Stimulated activated CD8-positive, alpha-beta memory T cell treated with anti-CD3 and anti-CD28 coated beads, Interleukin-12 subunit alpha, Interleukin-12 subunit beta, amount 100 ng/mL, for 24 hours (primary cell): ENCODE data around the gene HSF5.
"Not testable (repeated sequence)": the region's sequence is repeated elsewhere in the genome, so short reads cannot be mapped to it uniquely, and the experiment has no call there.

Experiments
- DNase-seq: peaks from one replicate; pipeline ENCODE4 v3.0.0-alpha.2; 2020; ENCODE audit errors: extremely low read depth

The HSF5 gene

GRCh38 chr17:58481798-58482197, 6.4 kb downstream of the HSF5 start:
- DNase-seq: not testable (repeated sequence)

- DNase-seq: no peak
These were observed 8.1 kb downstream of the HSF5 start for GRCh38 chr17:58480090-58480489.

- DNase-seq: no peak
These were observed 11.4 kb downstream of the HSF5 start for GRCh38 chr17:58476812-58477211.

- DNase-seq: no peak
These were observed 12.2 kb downstream of the HSF5 start for GRCh38 chr17:58475985-58476384.

- DNase-seq: no peak
These were observed 17.9 kb downstream of the HSF5 start for GRCh38 chr17:58470356-58470755.

GRCh38 chr17:58468944-58469343, 19.3 kb downstream of the HSF5 start:
- no peak for DNase-seq

- DNase-seq: no peak
These were observed 32.7 kb downstream of the HSF5 start for GRCh38 chr17:58455491-58455890.

- DNase-seq: no peak
These were observed 35.5 kb downstream of the HSF5 start for GRCh38 chr17:58452738-58453137.

GRCh38 chr17:58447039-58447975, 40.9 kb downstream of the HSF5 start:
- DNase-seq: peak; percentile 24

GRCh38 chr17:58446086-58446485, 42.1 kb downstream of the HSF5 start:
- no peak for DNase-seq

GRCh38 chr17:58436805-58437239, 51.4 kb downstream of the HSF5 start:
- DNase-seq: no peak

GRCh38 chr17:58436245-58436644, 52.0 kb downstream of the HSF5 start:
- no peak for DNase-seq

GRCh38 chr17:58432806-58433573, 55.2 kb downstream of the HSF5 start:
- no peak for DNase-seq

- no peak for DNase-seq
These were observed 60.4 kb downstream of the HSF5 start for GRCh38 chr17:58427807-58428206.

GRCh38 chr17:58421711-58422110, 66.5 kb downstream of the HSF5 start:
- no peak for DNase-seq

- no peak for DNase-seq
These were observed 67.4 kb downstream of the HSF5 start for GRCh38 chr17:58420827-58421226.

GRCh38 chr17:58417300-58418092, 70.7 kb downstream of the HSF5 start, which contains the start of gene RNF43:
Gene RNF43 (minus strand): TSS chr17:58417534. CDS start chr17:58415577, 1,957 bp downstream.
- DNase-seq: peak; percentile 66

- DNase-seq: no peak
These were observed 71.3 kb downstream of the HSF5 start for GRCh38 chr17:58416937-58417299.

- no peak for DNase-seq
These were observed 71.8 kb downstream of the HSF5 start for GRCh38 chr17:58416396-58416795.

GRCh38 chr17:58415371-58416055, 72.7 kb downstream of the HSF5 start:
- DNase-seq: no peak

GRCh38 chr17:58414596-58414997, 73.6 kb downstream of the HSF5 start:
- no peak for DNase-seq
